GM18867 (cell line): ENCODE measurements around the gene GNAO1.

Experiments used
- ATAC-seq: cut with Tn5 transposase; IDR thresholded peaks from one replicate; pipeline ENCODE4 v1.9.1; 2021; ENCODE audit warnings: mild to moderate bottlenecking, moderate library complexity; ENCODE audit not compliant: unreplicated experiment

Gene GNAO1

GRCh38 chr16:56306690-56307533 lies 115.6 kb downstream of the GNAO1 start:
- no peak for ATAC-seq

DNA sequence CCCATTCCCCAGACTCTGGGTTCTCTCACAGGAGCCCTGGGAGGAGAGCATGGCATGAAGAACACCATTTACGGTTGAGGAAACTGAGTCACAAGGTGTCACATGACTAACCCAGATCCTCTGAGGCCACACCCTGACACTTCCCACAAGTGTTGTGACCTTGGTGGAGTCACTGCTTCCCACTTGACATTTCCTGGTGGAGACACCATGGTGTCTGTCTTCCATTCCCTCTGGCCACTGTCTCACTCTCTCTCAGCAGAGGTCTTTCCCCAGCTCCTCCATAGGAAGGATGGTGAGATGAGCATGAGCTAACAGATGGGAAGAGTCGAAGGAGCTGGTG lies 116.2 kb downstream of the GNAO1 start:
- no peak for ATAC-seq

- ATAC-seq = no peak
These were observed 117.7 kb downstream of the GNAO1 start for GRCh38 chr16:56309008-56309407.

- no peak for ATAC-seq
These were observed 119.4 kb downstream of the GNAO1 start for GRCh38 chr16:56310690-56311089.

DNA sequence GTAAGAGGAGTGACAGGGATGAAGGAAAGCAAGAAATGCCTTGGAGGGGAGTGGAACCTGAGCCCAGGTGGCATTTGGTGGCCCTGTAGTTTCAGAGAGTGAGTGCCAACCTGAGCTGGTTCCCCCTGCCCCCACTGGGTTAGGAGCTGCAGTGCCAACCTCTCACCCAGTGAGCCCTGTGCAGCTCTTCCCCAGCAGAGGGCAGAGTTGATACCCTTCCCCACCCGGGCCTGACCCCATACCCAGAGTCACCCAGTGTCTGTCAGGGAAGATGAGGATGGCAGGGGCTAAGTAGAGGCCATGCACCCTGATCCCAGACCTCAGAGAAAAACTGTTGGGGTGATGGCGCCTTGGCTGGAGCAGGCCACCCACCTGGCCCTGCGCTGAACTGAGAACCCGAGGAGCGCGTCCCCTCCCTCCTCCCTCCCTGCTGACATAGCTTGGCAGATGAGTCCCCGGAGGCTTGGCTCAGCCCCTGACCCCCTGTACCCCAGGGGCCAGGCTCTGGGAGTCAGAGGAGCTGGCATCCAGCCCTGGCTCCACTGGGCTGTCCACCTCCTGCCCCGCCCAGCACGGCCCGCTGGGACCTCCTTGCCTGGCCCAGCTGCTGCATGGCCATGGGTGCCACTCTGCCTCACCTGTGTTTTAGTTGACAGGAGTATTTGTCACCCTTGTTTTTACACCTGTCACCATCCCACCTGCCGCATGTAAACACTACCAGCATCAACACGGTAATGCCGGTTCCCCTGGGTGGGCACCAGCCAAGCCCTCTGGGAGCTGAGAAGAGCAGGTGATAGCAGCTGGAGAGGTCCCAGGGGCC lies 120.1 kb downstream of the GNAO1 start:
- no peak for ATAC-seq

DNA sequence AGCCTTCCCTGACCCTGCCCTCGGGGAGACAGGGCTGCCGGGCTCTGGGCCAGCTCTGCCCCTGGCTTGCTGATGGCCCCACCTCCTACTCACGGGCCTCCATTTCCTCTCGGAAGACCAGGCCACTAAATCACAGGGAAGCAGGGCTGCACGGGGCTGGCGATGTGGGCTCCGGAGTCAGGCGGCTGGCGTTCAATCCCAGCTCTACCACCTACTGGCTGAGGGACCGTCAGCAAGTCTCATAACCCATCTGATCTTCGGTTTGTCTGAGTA lies 120.7 kb downstream of the GNAO1 start:
- ATAC-seq = no peak

- ATAC-seq = no peak
These were observed 121.3 kb downstream of the GNAO1 start for GRCh38 chr16:56312556-56312955.

- ATAC-seq = no peak
These were observed 123.1 kb downstream of the GNAO1 start for GRCh38 chr16:56314244-56314850.

DNA sequence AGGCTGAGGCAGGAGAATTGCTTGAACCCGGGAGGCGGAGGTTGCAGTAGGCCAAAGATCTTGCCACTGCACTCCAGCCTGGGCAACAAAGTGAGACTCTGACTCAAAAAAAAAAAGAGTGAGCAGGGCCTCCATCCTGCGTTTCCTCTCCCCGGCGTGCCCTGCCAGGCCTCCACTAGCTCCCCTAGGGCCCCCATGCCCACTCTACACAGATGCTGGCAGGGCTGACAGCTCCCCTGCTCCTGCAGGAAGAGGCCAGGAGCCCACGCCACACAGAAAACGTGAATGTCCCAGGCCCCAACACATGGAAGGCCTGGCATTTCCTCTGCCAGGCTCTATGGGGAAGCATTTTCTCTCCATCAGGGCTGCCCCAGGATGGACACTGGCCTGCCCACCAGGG lies 124.7 kb downstream of the GNAO1 start:
- no peak for ATAC-seq

DNA sequence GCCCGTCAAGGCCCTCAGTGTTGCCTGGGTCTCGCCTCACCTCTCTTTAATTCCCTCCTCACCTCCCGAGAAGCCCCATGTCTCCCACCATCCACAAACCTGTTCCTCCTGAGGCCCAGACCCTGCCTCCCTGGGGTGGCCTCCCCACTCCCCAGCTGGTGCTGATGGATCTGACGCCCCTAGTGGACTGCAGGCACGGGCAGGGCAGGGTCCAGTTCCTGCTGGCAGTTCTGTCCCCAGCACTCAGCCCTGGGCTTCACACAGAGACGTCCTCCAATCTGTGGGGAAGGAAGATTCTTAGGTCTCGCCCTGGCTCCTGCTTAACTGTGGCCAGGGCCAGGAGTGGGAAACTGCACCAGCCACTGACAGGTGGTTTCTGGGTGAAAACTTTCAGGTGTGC lies 125.3 kb downstream of the GNAO1 start:
- no peak for ATAC-seq

- peak; percentile 95 for ATAC-seq
These were observed 126.9 kb downstream of the GNAO1 start for GRCh38 chr16:56317998-56318826.

- no peak for ATAC-seq
These were observed 127.5 kb downstream of the GNAO1 start for GRCh38 chr16:56318827-56319140.

DNA sequence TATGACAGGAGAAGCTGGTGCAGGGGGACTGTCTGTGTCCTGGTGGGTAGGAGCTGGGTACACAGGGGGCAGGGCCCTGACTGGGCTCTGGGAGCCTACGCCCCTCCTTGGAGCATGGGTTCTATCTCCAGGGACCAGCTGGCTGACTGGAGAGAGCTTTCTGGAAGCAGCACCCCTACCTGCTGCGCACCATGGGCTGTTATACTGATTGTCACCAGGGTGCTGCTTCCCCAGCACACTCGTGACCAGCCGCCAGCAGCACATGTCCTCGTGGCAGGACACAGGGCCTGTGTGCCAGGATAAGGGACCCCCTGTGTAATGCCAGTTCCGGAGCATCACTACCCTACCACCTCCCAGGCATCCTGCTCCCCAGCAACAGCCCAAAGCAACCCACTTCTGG lies 128.1 kb downstream of the GNAO1 start:
- no peak for ATAC-seq

GRCh38 chr16:56320056-56320455 lies 128.8 kb downstream of the GNAO1 start:
- no peak for ATAC-seq

- ATAC-seq = no peak
These were observed 129.7 kb downstream of the GNAO1 start for GRCh38 chr16:56320811-56321558.

GRCh38 chr16:56321571-56321970 lies 130.3 kb downstream of the GNAO1 start:
- ATAC-seq = no peak

GRCh38 chr16:56324406-56324805 lies 133.1 kb downstream of the GNAO1 start:
- ATAC-seq = no peak

- ATAC-seq = no peak
These were observed 134.7 kb downstream of the GNAO1 start for GRCh38 chr16:56325956-56326355.

GRCh38 chr16:56327071-56327928 lies 136.0 kb downstream of the GNAO1 start:
- no peak for ATAC-seq

DNA sequence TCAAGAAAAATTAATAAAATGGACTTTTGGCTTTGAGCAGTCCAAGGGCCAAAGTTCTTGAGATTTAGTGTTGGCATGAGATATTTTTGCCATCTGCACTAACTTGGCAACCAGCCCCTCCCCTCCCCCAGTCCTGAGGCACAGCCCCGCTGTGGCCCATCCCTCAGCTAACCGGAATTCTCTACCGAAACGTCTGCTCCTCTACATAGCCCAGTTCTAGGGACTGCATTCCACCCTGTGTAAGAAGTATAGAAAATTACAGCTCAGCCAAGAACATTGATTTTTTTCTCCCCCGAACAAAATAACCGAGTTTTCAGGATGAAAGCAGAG lies 136.6 kb downstream of the GNAO1 start:
- no peak for ATAC-seq
